CD14-positive monocyte (primary cell): ENCODE measurements around the gene ARHGAP10. TPM values are rescaled to one million over a fixed set of nuclear protein-coding genes. Genes with fewer than 3 reads are reported as not detected.

Experiments
- DNase-seq, 3 donors: peaks; one replicate each; pipeline ENCODE4 v3.0.0-alpha.2; 2011 to 2022
- H2AFZ ChIP-seq: 2 replicates; pipeline ENCODE4 v1.6.0; 2012; ENCODE audit warnings: mild to moderate bottlenecking, low read depth, low read length, inconsistent platforms; ENCODE audit not compliant: insufficient read depth, poor library complexity, severe bottlenecking
- H3K27ac ChIP-seq, 2 donors: 1 replicate in 1 of 2; 2 replicates in 1 of 2; pipeline ENCODE4 v1.5.1; 2012 to 2013; ENCODE audit warnings: low read length in 2 of 2, control low read depth in 1 of 2, inconsistent platforms in 1 of 2, low read depth in 1 of 2, mild to moderate bottlenecking in 1 of 2
- H3K27me3 ChIP-seq, 2 donors: one replicate each; pipeline versions ENCODE4 v1.6.0 to v1.6.1; 2011 to 2013; ENCODE audit warnings: low read length in 2 of 2; ENCODE audit not compliant: control insufficient read depth in 2 of 2, insufficient read depth in 2 of 2
- H3K36me3 ChIP-seq, 2 donors: replicated peaks in 1 of 2; 1 replicate in 1 of 2; 2 replicates in 1 of 2; pipeline versions ENCODE4 v1.5.1 to v1.6.1; 2012 to 2013; ENCODE audit warnings: low read length in 2 of 2, control low read depth in 1 of 2, inconsistent platforms in 1 of 2, mild to moderate bottlenecking in 1 of 2; ENCODE audit not compliant: insufficient read depth in 2 of 2, control insufficient read depth in 1 of 2
- H3K4me1 ChIP-seq, 2 donors: 1 replicate in 1 of 2; 2 replicates in 1 of 2; pipeline versions ENCODE4 v1.5.1 to v1.6.1; 2012 to 2013; ENCODE audit warnings: low read length in 2 of 2, control low read depth in 1 of 2, inconsistent platforms in 1 of 2, mild to moderate bottlenecking in 1 of 2, moderate library complexity in 1 of 2; ENCODE audit not compliant: insufficient read depth in 2 of 2, control insufficient read depth in 1 of 2
- H3K4me2 ChIP-seq: replicated peaks from 2 replicates; pipeline ENCODE3; 2012; ENCODE audit warnings: low read length, moderate library complexity, mild to moderate bottlenecking; ENCODE audit not compliant: poor library complexity, severe bottlenecking; ENCODE audit errors: extremely low read depth
- H3K4me3 ChIP-seq, 3 experiments: fragments of 200-600 bp in 1 of 3; sonication (generic) in 1 of 3; replicated peaks in 1 of 3; 1 replicate in 2 of 3; 2 replicates in 1 of 3; pipeline ENCODE4 v1.5.1; 2011 to 2013; ENCODE audit warnings: low read length in 3 of 3, mild to moderate bottlenecking in 3 of 3, control low read depth in 2 of 3, low read depth in 2 of 3, inconsistent platforms in 1 of 3, moderate library complexity in 1 of 3
- H3K79me2 ChIP-seq: 2 replicates; pipeline ENCODE4 v1.6.0; 2012; ENCODE audit warnings: mild to moderate bottlenecking, control low read depth, inconsistent platforms, low read length, moderate library complexity; ENCODE audit not compliant: insufficient read depth
- H3K9ac ChIP-seq: 2 replicates; pipeline ENCODE4 v1.6.0; 2017; ENCODE audit warnings: low read length, mild to moderate bottlenecking; ENCODE audit not compliant: insufficient read depth, poor library complexity, severe bottlenecking
- H3K9me3 ChIP-seq, 2 donors: replicated peaks in 1 of 2; 1 replicate in 1 of 2; 2 replicates in 1 of 2; pipeline versions ENCODE4 v1.5.1 to v1.6.1; 2012 to 2013; ENCODE audit warnings: low read length in 2 of 2, control low read depth in 1 of 2; ENCODE audit not compliant: control insufficient read depth in 1 of 2, insufficient read depth in 1 of 2
- H4K20me1 ChIP-seq: 2 replicates; pipeline ENCODE4 v1.6.0; 2012; ENCODE audit warnings: mild to moderate bottlenecking, low read length, control low read depth, moderate library complexity; ENCODE audit not compliant: insufficient read depth
- H3K27ac Mint-ChIP-seq, 7 donors: one replicate each; pipeline ENCODE4 v1.8.0; 2020; ENCODE audit warnings: mild to moderate bottlenecking in 7 of 7, mixed read lengths in 7 of 7, moderate library complexity in 6 of 7, inconsistent platforms in 2 of 7
- H3K27me3 Mint-ChIP-seq, 3 donors: one replicate each; pipeline ENCODE4 v1.8.0; 2021 to 2022; ENCODE audit warnings: low read depth in 3 of 3, mild to moderate bottlenecking in 3 of 3, mixed read lengths in 3 of 3, moderate library complexity in 3 of 3, inconsistent platforms in 1 of 3
- H3K36me3 Mint-ChIP-seq, 2 donors: one replicate each; pipeline ENCODE4 v1.8.0; 2020; ENCODE audit warnings: mixed read lengths in 2 of 2, inconsistent platforms in 1 of 2, mild to moderate bottlenecking in 1 of 2
- H3K4me1 Mint-ChIP-seq: one replicate; pipeline ENCODE4 v1.8.0; 2020; ENCODE audit warnings: mild to moderate bottlenecking, mixed read lengths
- H3K4me3 Mint-ChIP-seq, 2 donors: one replicate each; pipeline ENCODE4 v1.8.0; 2020; ENCODE audit warnings: mild to moderate bottlenecking in 2 of 2, mixed read lengths in 2 of 2, moderate library complexity in 1 of 2
- H3K9me3 Mint-ChIP-seq, 7 donors: one replicate each; pipeline ENCODE4 v1.8.0; 2020 to 2022; ENCODE audit warnings: mixed read lengths in 7 of 7, mild to moderate bottlenecking in 6 of 7, moderate library complexity in 6 of 7, inconsistent platforms in 2 of 7
- WGBS: methylation state at CpG from one replicate; pipeline ENCODE4 v1.1.5; 2013; ENCODE audit warnings: missing lambda C conversion rate; ENCODE audit not compliant: insufficient coverage; 5-methylcytosine and 5-hydroxymethylcytosine counted together
- intact Hi-C, 2 donors: fragments of 100-400 bp; cut with micrococcal nuclease; formaldehyde crosslinking; loops; one replicate each; pipeline versions ENCODE4 v1.15.0 to v1.15.1; 2023
- polyA plus RNA-seq, 3 donors: library from polyadenylated mRNA; depleted of rRNA in 1 of 3; unstranded in 2 of 3; stranded (reverse) in 1 of 3; fragments of 300-500 nt in 2 of 3; fragments of >200 nt in 1 of 3; fragmentation: Illumina TruSeq in 2 of 3; gene quantifications; 1 replicate in 2 of 3; 2 replicates in 1 of 3; pipeline ENCODE4 v1.2.3, GENCODE V29; 2012 to 2021
- TF ChIP-seq, protein P1 (sequence below): fragments of 200-600 bp; IDR thresholded peaks from one replicate; pipeline ENCODE4 v1.8.0; 2022; ENCODE audit warnings: antibody characterized with exemption, mild to moderate bottlenecking

The ARHGAP10 gene
- polyA plus RNA-seq, 3 donors = 1.7 to 4.3 (median 3.0) TPM

DNA sequence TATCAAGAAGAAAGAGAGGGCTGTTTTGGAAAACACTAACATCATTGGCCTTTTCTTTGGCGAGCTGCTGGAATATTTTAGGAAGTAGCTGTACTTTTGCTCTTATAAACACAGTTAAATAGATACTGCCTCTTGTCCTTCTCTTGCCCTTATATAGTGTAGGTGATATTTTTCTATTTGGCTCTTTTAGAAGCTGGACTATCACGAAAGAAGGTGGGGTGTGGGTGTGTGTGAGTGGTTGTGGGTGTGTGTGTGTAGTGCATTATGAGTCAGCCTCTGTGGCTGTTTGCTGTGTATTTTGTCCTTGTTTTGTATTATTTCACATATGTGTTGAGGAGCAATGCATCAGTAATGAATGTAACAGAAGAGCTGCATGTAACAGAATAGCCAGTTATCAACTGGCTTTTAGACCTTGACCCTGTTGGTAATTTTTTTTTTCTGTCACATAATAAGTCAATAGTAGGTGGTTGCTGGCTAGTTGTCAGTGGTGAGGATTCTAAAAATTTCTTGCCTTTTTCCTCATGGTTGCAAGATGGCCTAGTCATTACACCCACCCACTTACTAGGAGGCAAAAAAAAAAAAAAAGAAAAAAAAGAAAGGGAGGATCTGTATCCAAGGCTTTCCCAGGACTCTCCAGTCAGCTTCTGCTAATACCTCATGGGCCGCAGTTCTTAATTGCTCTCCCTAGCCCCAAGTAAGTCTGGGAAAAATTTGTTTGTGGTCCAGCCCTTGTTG lies 23.8 kb downstream of the ARHGAP10 start:
- intact Hi-C loops = no loop called here
- no peak for DNase-seq
- H3K36me3 ChIP-seq = no peaks in the 10 kb centered on the region
- WGBS = 88% methylated on average over 1 of the region's 3 CpGs
- H3K4me3 ChIP-seq = no peak overlapping the region
- H3K9me3 ChIP-seq = no peaks in the 10 kb centered on the region
- H3K9ac ChIP-seq = no peak overlapping the region
- no peak overlapping the region for H3K4me3 Mint-ChIP-seq
- TF ChIP-seq, protein P1, sequence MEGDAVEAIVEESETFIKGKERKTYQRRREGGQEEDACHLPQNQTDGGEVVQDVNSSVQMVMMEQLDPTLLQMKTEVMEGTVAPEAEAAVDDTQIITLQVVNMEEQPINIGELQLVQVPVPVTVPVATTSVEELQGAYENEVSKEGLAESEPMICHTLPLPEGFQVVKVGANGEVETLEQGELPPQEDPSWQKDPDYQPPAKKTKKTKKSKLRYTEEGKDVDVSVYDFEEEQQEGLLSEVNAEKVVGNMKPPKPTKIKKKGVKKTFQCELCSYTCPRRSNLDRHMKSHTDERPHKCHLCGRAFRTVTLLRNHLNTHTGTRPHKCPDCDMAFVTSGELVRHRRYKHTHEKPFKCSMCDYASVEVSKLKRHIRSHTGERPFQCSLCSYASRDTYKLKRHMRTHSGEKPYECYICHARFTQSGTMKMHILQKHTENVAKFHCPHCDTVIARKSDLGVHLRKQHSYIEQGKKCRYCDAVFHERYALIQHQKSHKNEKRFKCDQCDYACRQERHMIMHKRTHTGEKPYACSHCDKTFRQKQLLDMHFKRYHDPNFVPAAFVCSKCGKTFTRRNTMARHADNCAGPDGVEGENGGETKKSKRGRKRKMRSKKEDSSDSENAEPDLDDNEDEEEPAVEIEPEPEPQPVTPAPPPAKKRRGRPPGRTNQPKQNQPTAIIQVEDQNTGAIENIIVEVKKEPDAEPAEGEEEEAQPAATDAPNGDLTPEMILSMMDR = no peak
- H3K9me3 Mint-ChIP-seq = peaks cover 0 to 3% (median 0%) of the 10 kb centered on the region in 7 donors
- no peak overlapping the region for H2AFZ ChIP-seq
- H3K36me3 Mint-ChIP-seq = peaks cover 0 to 4% of the 10 kb centered on the region in 2 donors
- no peak overlapping the region for H3K4me2 ChIP-seq
- H3K27ac ChIP-seq = no peak overlapping the region
- H3K27me3 ChIP-seq = no peaks in the 10 kb centered on the region
- H3K79me2 ChIP-seq = no peaks in the 10 kb centered on the region
- no peaks in the 10 kb centered on the region for H4K20me1 ChIP-seq
- H3K27me3 Mint-ChIP-seq = no peaks in the 10 kb centered on the region
- H3K4me1 Mint-ChIP-seq = no peaks in the 10 kb centered on the region
- H3K4me1 ChIP-seq = no peaks in the 10 kb centered on the region
- no peak overlapping the region for H3K27ac Mint-ChIP-seq

DNA sequence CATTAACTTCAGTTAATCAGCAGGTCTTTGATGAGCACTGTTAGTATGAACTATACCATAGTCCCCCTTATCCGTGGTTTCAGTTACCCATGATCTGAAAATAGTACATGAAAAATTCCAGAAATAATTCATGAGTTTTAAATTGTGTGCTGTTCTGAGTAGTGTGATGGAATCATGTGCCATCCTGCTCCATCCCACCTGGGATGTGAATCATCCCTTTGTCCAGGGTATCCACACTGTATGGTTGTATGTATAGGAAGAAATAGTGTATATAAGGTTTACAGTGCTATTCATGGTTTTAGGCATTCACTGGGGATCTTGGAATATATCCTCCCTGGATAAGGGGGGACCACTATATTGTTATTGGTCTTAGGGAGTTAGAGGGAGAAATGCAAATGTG lies 24.5 kb downstream of the ARHGAP10 start:
- H3K4me2 ChIP-seq = no peak overlapping the region
- H3K36me3 ChIP-seq = no peaks in the 10 kb centered on the region
- H3K27ac ChIP-seq = no peak overlapping the region
- TF ChIP-seq, protein P1 = no peak
- H3K4me1 ChIP-seq = no peaks in the 10 kb centered on the region
- no peak overlapping the region for H3K9ac ChIP-seq
- DNase-seq = no peak
- H3K4me3 ChIP-seq = no peak overlapping the region
- Mint-ChIP-seq H3K9me3 (peaks cover 0 to 3% (median 0%) of the 10 kb centered on the region in 7 donors), H3K36me3 (peaks cover 0 to 4% of the 10 kb centered on the region in 2 donors), H3K4me3 (no peak overlapping the region), H3K4me1 (no peaks in the 10 kb centered on the region), H3K27me3 (no peaks in the 10 kb centered on the region), H3K27ac (no peak overlapping the region)
- H3K79me2 ChIP-seq = no peaks in the 10 kb centered on the region
- intact Hi-C loops = no loop called here
- H3K27me3 ChIP-seq = no peaks in the 10 kb centered on the region
- H4K20me1 ChIP-seq = no peaks in the 10 kb centered on the region
- no peaks in the 10 kb centered on the region for H3K9me3 ChIP-seq
- no CpG with 5 or more reads among the region's 1 CpG for WGBS
- H2AFZ ChIP-seq = no peak overlapping the region
